Thoracic aorta (tissue), 2 donors: ENCODE measurements around the gene HOXB13. TPM values are rescaled to one million over a fixed set of nuclear protein-coding genes. Genes with fewer than 3 reads are reported as not detected.

Source experiments
- ATAC-seq: fragments of 150-250 bp; one replicate; pipeline ENCODE4 v1.8.0; 2017; ENCODE audit warnings: low read depth; ENCODE audit not compliant: insufficient number of reproducible peaks, low FRiP score
- DNase-seq: peaks from one replicate; pipeline ENCODE4 v3.0.0-alpha.2; 2020; ENCODE audit warnings: low spot score
- H3K27ac ChIP-seq, 2 donors: fragments of 200-600 bp; sonication (generic); 1 replicate in 1 of 2; 2 replicates in 1 of 2; pipeline ENCODE4 v1.5.1; 2016; ENCODE audit warnings: mild to moderate bottlenecking in 2 of 2, moderate library complexity in 2 of 2
- H3K27me3 ChIP-seq: fragments of 200-600 bp; sonication (generic); replicated peaks from 2 replicates; pipeline ENCODE4 v1.6.0; 2016; ENCODE audit warnings: mild to moderate bottlenecking; ENCODE audit not compliant: insufficient read depth
- H3K36me3 ChIP-seq: fragments of 200-600 bp; sonication (generic); one replicate; pipeline ENCODE4 v1.5.1; 2016
- H3K4me1 ChIP-seq, 2 donors: fragments of 200-600 bp; sonication (generic); 1 replicate in 1 of 2; 2 replicates in 1 of 2; pipeline versions ENCODE4 v1.5.1 to v1.6.0; 2016; ENCODE audit warnings: low read depth in 2 of 2, mild to moderate bottlenecking in 1 of 2; ENCODE audit not compliant: control insufficient read depth in 1 of 2
- H3K4me3 ChIP-seq: fragments of 200-600 bp; sonication (generic); 2 replicates; pipeline ENCODE4 v1.5.1; 2016; ENCODE audit warnings: mild to moderate bottlenecking
- H3K9me3 ChIP-seq: fragments of 200-600 bp; sonication (generic); 2 replicates; pipeline ENCODE4 v1.5.1; 2016
- total RNA-seq, 2 donors: library from RNA; depleted of rRNA; stranded (reverse); fragments of >200 nt; gene quantifications; one replicate each; pipeline versions ENCODE4 v1.1.0 to v1.2.3, GENCODE V29; 2016
- TF ChIP-seq, protein P1 (sequence below): fragments of 200-600 bp; sonication (generic); IDR thresholded peaks from one replicate; pipeline ENCODE4 v1.5.1; 2019; ENCODE audit warnings: antibody characterized with exemption

The HOXB13 gene
- total RNA-seq, 2 donors from 2014 or later: not detected

DNA sequence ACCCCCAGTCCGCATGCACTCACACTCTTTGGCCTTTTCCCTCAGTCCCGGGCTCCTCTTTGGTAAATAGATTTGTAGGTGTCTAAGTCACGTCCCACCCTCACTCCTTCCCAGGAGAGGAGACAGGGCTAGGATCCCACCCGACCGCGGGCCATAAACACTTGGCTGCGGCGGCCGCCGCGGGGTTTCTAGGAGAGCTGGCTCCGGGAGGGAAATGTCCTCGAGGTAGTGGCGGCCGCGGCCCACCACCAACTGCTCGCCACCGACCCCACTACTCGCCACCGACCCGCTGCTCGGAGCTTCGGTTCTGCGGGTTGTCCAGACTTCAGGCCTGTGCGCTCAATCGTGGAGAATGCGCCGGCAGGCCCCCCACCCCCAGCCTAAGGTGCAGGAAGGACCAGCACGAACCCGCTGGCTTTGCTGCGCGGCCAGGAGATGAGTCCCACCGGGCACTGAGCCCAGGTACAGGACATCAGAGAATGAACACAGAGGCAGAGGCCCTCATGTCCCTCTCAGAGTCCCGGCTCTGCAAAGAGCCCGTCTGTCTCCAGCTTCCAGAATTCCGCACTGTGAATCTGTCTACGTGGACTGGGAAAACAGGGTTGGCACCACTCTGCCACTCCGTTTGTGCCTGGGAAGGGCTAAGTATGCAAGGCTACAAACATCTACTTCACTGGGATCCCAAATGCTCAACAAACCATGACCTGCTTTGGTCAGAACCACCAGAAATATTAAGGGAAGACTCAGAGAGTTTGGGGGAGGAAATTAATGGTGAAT lies 3.1 kb downstream of the HOXB13 start:
- peaks cover 68% of the 10 kb centered on the region for H3K27me3 ChIP-seq
- H3K4me3 ChIP-seq: peak overlapping the region; percentile 41
- H3K27ac ChIP-seq: no peak overlapping the region
- no peaks in the 10 kb centered on the region for H3K9me3 ChIP-seq
- no peak for DNase-seq
- TF ChIP-seq, protein P1, sequence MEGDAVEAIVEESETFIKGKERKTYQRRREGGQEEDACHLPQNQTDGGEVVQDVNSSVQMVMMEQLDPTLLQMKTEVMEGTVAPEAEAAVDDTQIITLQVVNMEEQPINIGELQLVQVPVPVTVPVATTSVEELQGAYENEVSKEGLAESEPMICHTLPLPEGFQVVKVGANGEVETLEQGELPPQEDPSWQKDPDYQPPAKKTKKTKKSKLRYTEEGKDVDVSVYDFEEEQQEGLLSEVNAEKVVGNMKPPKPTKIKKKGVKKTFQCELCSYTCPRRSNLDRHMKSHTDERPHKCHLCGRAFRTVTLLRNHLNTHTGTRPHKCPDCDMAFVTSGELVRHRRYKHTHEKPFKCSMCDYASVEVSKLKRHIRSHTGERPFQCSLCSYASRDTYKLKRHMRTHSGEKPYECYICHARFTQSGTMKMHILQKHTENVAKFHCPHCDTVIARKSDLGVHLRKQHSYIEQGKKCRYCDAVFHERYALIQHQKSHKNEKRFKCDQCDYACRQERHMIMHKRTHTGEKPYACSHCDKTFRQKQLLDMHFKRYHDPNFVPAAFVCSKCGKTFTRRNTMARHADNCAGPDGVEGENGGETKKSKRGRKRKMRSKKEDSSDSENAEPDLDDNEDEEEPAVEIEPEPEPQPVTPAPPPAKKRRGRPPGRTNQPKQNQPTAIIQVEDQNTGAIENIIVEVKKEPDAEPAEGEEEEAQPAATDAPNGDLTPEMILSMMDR: no peak
- ATAC-seq: no peak
- peaks cover 6 to 35% of the 10 kb centered on the region in 2 donors for H3K4me1 ChIP-seq
- no peaks in the 10 kb centered on the region for H3K36me3 ChIP-seq

DNA sequence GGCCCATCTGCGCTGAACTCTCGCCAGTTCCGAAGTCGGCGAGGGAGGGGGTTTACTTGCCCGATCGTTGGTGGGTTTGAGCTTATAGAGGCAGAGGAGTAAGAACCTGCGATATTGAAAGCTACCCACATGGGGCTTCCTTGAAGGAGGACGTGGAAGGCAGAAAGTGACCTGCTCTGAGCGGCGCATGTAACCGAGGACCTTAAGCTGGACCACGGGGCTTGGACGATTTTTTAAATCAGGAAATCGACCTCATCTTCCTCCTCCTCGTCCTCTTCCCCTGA lies 3.6 kb downstream of the HOXB13 start:
- Histone ChIP-seq H3K27me3 (peaks cover 74% of the 10 kb centered on the region), H3K9me3 (no peaks in the 10 kb centered on the region), H3K27ac (no peak overlapping the region), H3K4me3 (peak overlapping the region; percentile 41), H3K4me1 (peaks cover 6 to 35% of the 10 kb centered on the region in 2 donors), H3K36me3 (no peaks in the 10 kb centered on the region)
- TF ChIP-seq, protein P1: no peak
- ATAC-seq (no peak), DNase-seq (no peak)

DNA sequence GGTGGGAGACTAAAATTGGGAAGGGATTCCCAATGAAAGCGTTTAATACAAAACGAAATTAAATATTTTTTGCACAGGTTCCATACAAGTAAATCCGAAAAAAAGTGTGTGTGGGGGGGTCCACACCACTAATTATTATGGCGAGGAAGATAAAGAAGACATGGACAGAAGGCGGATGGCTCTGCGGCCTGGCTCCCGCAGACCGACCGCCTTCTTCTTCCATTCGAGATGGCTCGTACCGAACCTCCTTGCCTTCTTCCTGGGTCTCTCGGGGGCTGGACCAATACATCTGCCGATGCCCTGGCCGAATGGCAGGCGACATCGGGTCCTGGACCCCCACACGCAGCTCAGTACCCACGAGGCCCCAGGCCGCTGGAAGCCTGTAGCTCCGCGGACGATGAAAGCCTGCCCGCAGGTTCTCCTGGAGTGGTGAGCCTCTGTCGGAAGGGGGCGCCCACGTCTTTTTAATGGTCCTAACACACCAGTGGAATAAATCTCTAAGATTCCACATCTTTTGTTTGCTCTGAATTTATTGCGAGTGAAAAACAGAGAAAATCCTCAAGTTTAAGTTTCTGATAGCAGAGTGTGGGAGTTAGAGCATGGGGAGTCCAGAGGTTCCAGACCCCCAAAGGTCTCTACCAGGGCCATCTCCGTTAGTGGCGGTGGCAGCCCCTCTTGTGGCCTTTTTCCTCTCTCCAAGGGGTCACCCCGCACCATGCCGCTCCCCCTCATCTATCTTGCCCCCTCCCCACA lies 4.1 kb downstream of the HOXB13 start:
- peaks cover 74% of the 10 kb centered on the region for H3K27me3 ChIP-seq
- H3K4me1 ChIP-seq: peaks cover 6 to 35% of the 10 kb centered on the region in 2 donors
- ATAC-seq (no peak), DNase-seq (peak; percentile 40)
- H3K4me3 ChIP-seq: peak overlapping the region; percentile 53
- TF ChIP-seq, protein P1: peak; percentile 63
- no peaks in the 10 kb centered on the region for H3K9me3 ChIP-seq
- H3K36me3 ChIP-seq: no peaks in the 10 kb centered on the region
- no peak overlapping the region for H3K27ac ChIP-seq

DNA sequence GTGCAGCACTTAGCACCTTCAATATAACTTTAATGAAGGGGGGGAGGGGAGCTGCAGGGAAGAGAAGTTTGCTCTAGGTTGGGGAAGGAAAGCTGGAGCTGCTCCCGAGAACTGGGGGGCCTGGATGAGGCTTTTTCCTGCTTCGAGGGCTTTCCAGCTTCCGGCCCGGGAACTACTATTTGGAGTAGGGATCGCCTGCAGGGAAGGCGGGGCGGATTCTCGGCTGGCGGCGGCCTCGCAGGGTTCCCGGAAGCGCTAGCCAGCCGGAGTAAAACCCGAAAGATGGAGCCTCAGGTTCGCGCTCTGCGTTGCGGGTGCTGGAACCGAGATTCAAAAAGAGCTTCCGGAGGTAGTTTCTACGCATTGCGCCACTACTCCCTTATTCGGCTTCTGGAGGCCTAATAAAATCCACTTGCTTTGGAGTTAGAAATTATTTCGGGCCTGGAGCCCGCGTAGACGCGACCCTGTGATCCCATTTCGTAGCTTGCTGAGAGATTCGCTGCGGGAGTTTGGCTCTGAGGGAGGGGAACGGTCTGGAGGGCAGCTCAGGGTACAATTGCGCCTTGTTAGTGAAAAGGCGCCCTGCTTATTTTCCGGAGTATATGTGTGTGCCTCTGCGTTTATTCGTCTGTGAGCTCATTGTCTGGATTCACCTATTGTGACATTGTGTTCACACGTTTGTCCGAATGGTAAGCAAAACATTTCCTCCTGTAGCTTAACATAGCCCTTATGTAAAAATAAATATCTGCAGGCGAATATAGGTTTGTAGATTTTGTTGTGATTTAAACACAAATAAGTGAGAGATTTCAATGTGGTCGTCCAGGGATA lies 4.9 kb downstream of the HOXB13 start:
- Histone ChIP-seq H3K36me3 (no peaks in the 10 kb centered on the region), H3K4me3 (peak overlapping the region; percentile 53), H3K9me3 (no peaks in the 10 kb centered on the region), H3K4me1 (peaks cover 6 to 36% of the 10 kb centered on the region in 2 donors), H3K27ac (no peak overlapping the region), H3K27me3 (peaks cover 75% of the 10 kb centered on the region)
- ATAC-seq (no peak), DNase-seq (no peak)
- TF ChIP-seq, protein P1: no peak

DNA sequence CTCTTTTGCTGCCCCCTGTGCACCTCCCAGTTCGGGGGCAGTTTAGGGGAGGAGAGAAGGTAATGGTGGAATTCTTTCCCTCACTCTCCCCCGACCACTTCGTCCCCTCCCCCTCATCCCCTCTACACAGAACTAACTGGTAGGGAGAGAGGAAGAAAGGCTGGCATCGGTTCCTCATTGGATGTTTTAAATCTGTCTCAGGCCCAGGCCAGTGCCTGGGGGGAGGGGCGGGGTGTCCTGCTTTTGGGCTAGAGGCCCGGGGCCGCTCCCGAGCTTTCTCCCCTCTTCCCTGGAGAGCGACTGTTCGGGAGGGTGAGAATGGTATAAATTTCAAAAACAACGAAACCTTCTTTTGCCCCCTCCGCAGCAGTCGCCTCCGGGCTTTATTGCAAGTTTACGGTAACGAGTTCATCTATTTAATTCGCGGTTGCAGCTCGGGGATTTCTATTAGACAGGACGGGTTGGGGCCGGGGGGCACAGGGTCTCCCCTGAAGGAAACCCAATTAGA lies 5.6 kb downstream of the HOXB13 start, which contains the start of gene PRAC2:
Gene PRAC2, plus strand, starts transcription at position 271 of the 508 bp plus-strand sequence. CDS start 1,226 bp downstream, outside the sequence.
- peaks cover 2 to 31% of the 10 kb centered on the region in 2 donors for H3K4me1 ChIP-seq
- H3K27ac ChIP-seq: no peak within 1 kb of the TSS
- no peaks in the 10 kb centered on the region for H3K9me3 ChIP-seq
- no peak for ATAC-seq
- peak within 1 kb of the TSS; percentile 53 for H3K4me3 ChIP-seq
- TF ChIP-seq, protein P1: no peak
- peaks cover 75% of the 10 kb centered on the region for H3K27me3 ChIP-seq
- no peaks in the 10 kb centered on the region for H3K36me3 ChIP-seq
- no peak for DNase-seq
